GM19025 (cell line): ENCODE data around the gene NTM.

ENCODE experiments used
- ATAC-seq: cut with Tn5 transposase; IDR thresholded peaks from one replicate; pipeline ENCODE4 v1.9.1; 2021; ENCODE audit warnings: mild to moderate bottlenecking, low read depth, moderate library complexity; ENCODE audit not compliant: unreplicated experiment

NTM gene

DNA sequence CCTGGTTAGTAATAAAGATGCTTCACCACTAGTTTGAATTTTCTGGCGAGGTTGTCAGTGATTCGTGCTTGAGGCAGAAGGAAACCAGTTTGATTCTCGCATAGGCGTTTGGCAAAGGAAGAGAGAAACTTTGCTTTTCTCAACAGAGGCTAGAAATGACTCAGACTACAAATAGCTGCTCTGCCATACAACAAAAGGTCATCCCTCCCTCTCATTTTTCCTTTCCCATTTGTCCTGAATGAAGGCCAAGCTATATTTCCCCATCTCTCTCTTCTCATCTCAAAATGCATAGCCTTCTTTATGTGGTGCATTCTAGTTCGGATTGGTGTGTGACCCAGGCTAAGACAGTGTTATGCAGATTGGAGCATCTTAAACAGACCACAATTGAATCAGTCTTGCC lies 741.4 kb downstream of the NTM start:
- no peak for ATAC-seq

DNA sequence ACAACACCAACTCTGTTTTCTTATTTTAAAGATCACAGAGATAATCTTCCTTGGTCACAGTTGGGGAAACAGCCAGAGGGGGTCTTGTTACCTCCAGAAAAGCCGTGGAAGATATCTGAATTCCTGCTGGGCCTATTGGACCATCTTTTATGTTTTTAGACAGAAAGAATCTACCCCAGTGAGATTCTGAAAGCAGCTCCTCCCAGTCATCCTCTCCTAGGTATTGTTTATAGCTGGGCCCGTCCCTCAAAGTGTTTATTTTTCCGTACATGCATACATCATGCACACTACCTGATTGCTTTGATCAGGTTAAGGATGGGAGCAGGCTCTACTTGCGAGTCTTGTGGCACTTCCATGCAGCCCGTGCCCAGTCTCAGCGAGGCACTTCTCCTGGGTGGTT lies 742.4 kb downstream of the NTM start:
- no peak for ATAC-seq

DNA sequence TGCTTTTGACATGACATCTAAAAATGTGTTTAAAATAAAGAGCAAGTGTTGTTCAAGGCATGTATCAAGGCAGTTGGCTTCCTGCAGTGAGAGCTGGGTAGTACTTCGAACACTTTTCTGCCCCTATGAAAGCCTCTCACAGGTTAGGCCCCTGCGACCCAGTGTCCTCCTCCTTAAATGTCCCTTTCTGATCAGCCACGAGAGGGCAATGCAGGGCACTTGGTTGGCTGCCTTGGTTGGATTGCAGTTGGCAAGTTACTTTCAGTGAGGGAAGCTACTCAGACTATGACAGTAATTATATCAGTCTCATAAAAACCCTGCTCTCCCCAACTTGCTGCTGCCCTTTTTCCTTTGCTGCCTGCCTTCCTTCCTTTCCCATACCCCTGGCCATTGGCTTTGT lies 743.8 kb downstream of the NTM start:
- ATAC-seq = no peak

DNA sequence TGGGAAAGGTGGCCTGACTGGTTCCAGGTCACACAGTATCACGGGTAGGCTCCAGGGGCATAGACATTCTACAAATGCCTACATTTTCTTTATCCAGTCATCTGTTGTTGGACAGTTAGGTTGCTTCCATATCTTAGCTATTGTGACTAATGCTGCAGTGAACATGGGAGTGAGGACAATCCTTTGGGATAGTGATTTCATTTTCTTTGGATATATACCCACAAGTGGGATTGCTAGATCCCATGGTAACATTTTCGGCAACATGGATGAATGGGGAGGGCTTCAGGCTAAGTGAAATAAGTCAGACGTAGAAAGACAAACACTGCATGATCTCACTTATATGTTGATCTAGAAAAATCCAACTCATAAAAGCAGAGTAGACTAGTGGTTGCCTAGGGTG lies 744.3 kb downstream of the NTM start:
- ATAC-seq = no peak

DNA sequence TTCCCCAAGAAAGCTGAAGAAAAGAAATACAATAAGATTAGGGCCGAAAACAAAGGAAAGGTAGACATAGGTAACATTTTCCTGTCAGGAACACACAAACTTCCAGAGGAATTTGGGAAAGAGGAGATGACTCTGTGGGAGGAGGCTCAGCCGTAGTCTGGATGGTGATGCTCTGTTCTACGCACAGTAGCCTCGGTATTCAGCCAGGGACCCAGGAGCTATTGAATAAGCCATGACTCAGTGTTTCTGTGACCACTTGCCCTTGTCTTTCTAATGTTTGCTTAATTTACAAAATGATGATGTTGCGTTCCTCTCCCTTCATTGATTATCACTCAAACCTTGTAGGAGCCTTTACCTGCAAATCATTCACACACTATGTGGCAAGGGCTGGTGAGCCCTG lies 745.0 kb downstream of the NTM start:
- no peak for ATAC-seq

DNA sequence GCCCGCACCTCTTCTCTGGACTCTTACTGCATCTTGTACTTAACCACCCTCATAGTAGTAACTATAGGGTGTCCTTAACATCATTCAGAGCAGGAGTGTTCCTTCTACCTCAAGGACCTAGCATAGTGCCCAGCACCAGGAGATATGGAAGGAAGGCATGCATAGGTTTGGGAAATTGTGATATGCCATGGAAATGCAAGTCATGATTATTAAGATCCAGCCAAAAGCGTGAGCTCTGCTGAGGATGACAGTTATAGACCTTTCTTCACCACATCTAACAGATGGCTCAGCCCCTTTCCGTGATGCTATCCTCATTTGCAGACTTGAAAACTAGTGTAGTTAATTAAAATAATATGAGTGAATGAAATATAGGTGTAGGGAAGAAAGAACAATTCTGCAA lies 746.1 kb downstream of the NTM start:
- no peak for ATAC-seq

DNA sequence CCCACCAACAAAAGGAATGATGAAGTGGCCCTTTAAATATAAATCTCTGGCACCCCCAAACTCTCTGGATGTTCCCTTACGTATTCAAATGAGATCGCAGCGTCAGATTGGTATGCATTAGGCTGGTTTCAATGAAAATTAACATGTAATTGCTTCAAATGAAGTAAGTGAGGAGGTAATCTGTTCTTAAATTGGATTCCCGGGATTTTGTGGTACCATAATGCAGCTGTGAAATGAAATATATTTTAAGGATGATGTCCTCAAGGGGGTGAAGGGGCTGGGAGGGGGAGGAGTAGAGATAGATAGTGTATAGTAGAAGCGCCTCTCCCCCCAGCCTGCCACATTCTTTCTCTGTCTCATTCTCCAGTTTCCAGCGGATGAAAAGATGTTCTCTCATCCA lies 748.2 kb downstream of the NTM start:
- no peak for ATAC-seq

DNA sequence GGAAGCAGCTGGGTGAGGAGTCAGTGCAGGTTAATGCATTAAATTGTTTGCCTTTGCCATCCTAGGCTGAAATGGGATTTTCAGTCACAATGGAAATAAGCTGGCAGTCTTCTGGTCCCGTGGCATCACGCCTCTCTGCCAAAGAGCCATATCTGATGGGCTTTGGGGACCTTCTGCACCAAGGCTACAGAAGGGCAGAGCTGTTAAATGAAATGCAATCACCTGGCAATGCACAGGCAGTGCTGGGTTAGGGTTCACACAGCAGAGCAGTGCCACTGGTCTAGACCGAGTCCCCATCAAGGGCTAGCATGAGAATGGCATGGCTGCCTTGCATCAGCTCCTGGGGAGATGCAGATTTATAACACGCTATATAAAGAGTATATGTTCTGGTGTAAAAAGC lies 749.2 kb downstream of the NTM start:
- ATAC-seq = no peak

DNA sequence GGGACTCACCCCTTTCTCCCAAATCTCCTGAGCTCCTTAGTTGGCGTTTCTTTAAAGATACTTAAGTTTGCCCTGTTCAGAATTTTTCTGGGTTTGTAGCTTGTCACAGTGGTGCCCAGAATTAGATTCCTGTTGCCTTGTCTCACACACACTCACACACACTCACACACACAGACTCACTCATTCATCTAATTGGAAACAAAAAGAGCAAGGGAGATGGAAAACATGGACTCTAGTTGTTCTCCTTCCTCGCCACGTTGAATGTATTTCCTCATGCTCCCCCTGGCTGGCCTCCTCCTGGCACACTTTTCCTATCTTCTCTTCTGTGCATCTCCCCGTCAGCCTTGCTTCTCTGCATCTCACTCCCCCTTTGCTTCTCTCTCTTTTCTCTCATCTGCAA lies 752.3 kb downstream of the NTM start:
- no peak for ATAC-seq

DNA sequence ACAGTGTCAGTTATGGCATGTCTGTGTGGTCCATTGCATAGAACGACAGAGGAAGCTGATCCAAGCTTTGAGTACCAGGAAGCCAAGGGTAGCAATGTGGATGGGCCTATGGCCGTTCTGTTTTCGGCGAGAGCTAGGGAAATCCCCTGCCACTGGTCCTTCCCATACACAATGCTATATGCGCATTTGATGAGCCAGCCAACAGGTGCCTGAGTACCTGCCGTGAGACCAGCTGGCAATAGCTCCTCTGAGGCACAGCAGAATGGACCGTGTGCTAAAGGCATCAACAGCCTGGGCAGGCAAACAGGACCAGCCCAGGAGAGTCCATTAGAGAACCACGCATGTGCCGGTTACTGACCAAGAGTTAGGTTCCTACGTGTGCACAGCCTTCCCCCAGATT lies 753.0 kb downstream of the NTM start:
- ATAC-seq = no peak

DNA sequence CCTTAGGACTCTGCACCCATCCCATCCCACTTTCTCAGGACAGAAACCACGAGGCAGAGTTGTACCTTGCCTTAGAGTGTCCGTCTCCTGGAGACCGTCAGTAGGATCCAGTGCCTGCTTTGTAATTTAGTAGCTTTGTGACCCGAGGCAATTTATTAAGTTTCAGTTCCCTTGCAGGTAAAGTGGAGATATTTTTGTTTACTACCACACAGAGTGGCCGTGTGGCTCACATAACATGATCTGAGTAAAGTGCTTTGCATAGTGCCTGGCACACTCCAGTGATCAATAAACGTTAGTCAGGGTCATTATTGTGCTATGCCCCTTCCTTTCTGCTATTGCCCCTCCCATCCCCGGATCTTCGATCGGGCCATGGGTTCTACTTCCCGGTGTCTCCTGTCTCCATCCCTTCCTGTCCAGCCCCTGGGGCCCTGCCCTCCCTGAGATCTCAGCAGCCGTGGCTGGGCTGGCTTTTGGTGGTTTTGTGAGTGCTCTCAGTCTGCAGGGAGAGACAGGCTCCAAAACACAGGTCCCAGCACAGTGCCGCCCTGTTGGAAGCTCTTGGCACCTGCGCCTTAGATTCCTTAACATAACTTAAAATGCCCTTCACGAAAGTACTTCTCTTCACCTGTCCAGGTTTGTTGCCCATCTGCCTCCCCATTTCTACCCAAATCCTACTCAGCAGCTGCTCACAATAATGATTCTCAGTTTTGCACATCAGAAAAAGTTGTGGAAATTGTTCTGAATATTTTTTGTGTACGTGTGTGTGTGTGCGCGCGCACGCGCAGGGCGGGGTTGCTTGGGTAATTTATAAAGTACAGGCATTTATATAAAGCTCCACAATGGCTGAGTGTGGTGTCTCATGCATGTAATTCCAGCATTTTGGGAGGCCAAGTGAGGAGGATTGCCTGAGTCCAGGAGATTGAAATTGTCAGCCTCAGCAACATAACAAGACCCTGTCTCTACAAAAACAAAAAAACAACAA lies 753.7 kb downstream of the NTM start:
- ATAC-seq = no peak

DNA sequence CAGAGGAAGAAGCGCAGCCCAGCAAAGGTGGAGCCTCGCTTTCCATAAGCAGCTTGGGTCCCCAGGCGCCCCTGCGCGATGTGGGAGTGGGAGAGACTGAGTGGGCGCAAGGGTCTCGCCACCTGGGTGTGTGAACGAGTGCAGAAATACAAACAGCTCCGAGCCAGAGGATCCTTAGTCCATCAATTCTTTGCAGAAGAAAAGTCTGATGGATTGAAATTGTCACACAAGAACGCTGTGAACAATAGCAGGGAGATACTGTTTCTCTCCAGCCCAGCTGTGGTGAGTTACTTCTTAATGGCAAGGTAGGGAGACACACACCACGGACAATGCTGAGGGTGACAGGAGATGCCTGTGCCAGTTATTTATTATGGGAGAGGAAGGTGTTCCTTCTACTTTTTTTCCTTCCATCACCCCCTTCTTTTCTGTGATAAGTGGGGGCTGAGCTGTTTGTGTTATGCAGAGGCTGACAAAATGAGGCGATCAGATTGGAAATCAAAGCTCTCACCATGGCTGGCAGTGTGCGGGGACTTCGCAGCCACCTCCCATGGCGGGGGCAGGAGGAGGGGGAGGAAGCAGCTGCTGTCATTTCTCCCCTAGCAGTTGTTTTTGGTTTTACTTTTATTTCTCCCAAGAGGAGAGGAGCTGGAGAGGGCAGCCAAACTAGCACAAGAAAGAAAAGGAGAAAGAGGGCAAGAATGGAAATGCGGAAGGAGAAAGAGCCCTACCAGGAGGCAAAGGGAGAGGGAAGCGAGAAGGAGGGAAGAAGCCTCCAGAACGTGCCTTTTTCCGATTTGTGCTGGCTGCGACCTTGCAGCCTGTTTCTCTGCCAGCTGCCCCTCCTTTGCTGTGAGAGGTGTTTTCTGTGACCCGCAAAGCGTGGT lies 755.8 kb downstream of the NTM start:
- ATAC-seq = no peak

DNA sequence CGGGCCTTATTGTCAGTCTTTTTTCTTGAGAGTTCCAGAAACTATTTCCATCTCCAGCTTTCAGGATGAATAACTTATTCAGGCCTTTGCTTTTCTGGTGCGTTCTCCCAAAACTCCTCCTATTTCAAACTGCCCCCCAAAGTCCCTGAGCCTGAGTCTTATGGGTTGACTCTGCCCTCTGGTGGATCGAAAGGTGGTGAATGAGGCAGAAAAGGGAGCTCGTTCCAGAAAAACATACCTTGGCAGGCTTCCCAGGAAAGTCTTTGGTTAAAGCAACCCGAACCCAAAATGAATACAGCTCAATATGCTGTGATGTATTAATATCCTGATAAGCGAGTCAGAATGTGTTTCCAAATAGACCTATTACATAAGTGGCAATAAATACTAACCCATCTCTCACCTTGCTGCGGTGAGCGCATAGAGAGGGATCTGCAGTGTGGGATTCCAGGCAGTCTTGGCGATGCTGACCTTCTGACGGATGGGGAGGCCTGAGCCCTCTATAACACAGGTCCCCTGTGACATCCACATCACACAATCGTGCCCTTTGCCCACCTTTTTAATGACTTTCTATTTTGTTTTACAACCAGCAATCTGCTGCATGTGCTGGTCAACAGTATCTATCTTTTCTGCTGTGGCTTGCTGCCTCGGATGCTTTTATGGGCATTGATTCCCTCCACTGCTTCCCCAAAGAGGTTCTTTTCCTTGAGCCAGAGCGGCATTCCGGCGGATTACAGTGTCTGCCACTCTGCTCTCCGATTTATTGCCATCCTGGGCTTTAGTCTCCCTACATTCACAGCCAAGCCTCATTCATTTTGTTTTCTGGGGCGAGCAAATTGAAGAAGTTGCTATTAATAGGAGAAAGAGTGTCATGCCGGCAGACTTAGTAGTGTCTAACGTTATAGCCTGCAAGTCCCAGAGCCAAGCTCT lies 756.8 kb downstream of the NTM start:
- no peak for ATAC-seq

DNA sequence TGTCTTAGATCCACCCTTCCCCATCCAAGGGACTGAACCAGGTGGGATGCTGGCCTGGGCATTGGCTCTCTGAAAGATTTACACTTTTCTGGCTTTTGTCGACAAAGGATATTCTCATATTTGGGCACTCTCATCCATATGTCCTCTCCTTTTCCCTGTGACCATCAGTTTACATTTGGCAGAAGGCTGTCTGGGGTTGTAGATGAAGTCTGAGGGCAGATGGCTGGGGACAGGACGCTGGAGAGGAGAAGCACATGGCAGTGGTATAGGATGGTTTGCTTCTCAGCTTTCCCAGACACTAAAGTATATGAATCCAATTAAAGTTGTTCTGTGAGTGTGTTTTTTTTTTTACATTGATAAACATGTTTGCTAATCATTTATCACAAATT lies 757.5 kb downstream of the NTM start:
- no peak for ATAC-seq

DNA sequence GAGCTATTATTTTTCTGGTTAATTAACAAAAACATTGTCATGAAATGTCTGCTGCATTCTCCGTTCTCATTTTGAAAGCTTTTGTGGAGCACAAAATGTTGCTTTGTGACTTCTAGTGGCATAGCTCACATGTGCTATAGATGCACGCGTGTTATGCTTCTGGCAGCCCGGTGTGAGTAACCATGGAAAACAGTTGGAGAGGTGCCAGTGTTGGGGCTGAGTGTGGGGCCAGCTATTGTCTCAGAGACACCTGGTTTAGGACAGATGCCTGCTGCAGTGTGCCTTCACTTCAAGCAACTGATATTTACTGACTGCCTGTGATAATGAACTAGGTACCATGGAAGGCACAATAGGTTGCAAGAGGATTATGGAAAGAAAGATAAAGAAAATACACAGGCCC lies 760.6 kb downstream of the NTM start:
- no peak for ATAC-seq

DNA sequence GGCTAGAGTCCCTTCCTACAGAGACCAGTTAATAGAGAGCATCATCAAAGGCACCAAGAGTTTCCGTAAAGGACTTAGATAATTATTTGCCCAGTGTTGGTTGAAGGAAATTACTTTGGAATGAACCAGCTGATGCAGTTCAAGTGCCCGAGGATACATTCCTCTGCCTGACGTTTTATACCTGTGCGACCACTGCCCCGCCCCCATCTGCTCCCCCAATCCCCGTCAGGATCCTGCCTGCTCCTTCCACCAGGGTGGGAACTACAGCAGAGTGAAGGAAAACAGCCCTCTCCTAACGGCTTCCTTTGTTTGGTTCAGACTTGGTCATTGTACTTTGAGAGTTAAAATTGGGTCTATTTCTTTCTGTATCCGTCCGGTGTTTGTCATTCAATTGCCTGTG lies 761.5 kb downstream of the NTM start:
- ATAC-seq = no peak

DNA sequence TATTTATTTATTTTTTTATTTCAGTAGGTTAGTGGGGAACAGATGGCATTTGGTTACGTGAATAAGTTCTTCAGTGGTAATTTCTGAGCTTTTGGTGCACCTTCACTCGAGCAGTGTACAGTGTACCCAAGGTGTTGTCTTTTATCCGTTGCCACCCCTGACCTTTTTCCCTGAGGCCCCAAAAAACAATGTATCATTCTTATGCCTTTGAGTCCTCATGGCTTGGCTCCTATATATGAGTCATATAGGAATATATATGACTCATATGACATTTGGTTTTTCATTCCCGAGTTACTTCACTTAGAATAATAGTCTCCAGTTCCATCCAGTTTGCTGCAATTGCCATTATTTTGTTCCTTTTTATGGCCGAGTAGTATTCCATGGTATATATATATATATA lies 763.9 kb downstream of the NTM start:
- ATAC-seq = no peak

DNA sequence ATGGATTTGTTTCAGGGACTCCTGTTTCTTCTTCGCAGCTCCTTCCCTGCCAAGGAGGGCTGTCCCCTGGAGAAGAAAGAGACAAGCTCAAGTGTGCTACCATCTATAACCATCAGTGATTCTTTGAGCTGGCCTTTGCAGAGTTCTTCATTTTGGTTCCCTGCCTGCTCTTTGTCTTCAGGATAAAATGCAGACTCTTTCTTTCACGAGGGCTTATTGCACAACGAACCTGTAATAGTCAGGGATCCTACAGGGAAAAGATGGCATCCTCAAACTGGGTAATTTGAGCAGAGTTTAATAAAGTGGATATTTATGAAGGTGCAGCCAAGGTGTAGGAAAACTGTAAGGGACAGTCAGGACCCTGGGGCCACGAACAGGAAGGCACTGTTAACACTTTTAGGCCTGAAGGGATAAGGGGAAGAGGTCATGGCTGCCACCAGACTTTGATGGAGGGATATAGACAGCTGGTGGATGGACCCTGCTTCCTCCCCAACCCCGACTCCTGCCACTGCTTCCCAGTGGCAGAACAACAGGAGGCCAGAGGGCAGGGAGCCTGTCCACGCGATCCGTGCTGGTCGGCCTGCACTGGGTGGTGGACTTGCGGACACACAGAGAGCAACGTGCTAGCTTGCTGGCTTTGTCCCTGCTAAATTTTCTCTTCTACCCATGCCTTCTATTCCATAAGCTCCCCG lies 767.0 kb downstream of the NTM start:
- ATAC-seq = no peak

DNA sequence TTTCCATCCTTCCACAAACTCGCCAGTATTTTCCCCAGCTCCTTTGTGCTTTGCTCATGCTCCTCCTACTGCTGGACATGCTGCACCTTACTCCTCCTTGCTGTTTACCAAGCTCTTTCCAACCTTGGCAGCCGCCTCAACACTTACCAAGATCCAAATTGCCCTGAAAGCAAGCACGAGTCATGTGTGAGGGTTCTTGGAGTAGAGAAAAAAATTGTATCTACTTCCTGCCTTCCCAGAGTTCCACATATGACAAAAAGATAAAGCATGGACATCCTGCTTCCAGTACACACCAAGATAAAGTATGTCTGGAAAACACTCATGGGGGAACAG lies 767.5 kb downstream of the NTM start:
- no peak for ATAC-seq

DNA sequence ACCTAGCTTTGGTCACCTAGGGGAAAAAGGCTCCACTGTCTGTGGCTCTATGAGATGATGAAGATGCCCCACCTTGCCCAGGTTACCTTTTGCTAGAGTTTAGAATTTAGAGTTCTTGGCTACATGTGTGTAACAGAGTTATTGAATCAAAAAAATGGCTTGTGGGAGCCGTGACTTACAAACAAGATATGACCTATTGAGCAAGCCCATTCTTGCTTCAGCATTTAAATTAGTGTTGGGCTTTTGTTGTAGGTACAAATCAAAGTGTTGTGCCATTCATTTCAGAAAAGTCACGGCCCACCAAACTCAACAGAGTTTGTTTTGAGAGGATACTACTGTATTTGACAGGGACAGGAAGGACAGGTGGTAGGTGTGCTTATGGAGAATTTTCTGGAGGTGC lies 768.8 kb downstream of the NTM start:
- no peak for ATAC-seq
